GM21619 (cell line): Measurements from ENCODE around the gene DNAAF5.
"Not testable (repeated sequence)": the region's sequence is repeated elsewhere in the genome, so short reads cannot be mapped to it uniquely, and the experiment has no call there.

Source experiments
- ATAC-seq: cut with Tn5 transposase; IDR thresholded peaks from one replicate; pipeline ENCODE4 v1.9.1; 2021; ENCODE audit not compliant: unreplicated experiment

The DNAAF5 gene

GRCh38 chr7:745431-746154 lies 19.1 kb downstream of the DNAAF5 start:
- no peak for ATAC-seq

GRCh38 chr7:746155-747061 lies 19.9 kb downstream of the DNAAF5 start:
- no peak for ATAC-seq

GRCh38 chr7:747186-747585 lies 20.7 kb downstream of the DNAAF5 start:
- no peak for ATAC-seq

GRCh38 chr7:748446-748845 lies 21.9 kb downstream of the DNAAF5 start:
- no peak for ATAC-seq

GRCh38 chr7:749140-749551 lies 22.6 kb downstream of the DNAAF5 start:
- no peak for ATAC-seq

GRCh38 chr7:750111-750905 lies 23.8 kb downstream of the DNAAF5 start:
- ATAC-seq, result no peak

GRCh38 chr7:751826-752225 lies 25.3 kb downstream of the DNAAF5 start:
- ATAC-seq, result no peak

- ATAC-seq, result not testable (repeated sequence)
Measured at GRCh38 chr7:752256-752655, 25.8 kb downstream of the DNAAF5 start.

- ATAC-seq, result no peak
Measured at GRCh38 chr7:753190-753589, 26.7 kb downstream of the DNAAF5 start.

GRCh38 chr7:754531-755412 lies 28.3 kb downstream of the DNAAF5 start:
- no peak for ATAC-seq

GRCh38 chr7:755413-755805 lies 28.9 kb downstream of the DNAAF5 start:
- ATAC-seq, result no peak

- ATAC-seq, result no peak
Measured at GRCh38 chr7:756231-756927, 29.9 kb downstream of the DNAAF5 start.

GRCh38 chr7:756928-757560 lies 30.5 kb downstream of the DNAAF5 start:
- no peak for ATAC-seq

GRCh38 chr7:757741-758163 lies 31.3 kb downstream of the DNAAF5 start:
- no peak for ATAC-seq

- no peak for ATAC-seq
Measured at GRCh38 chr7:759569-759968, 33.1 kb downstream of the DNAAF5 start.

- no peak for ATAC-seq
Measured at GRCh38 chr7:760006-760405, 33.5 kb downstream of the DNAAF5 start.

- no peak for ATAC-seq
Measured at GRCh38 chr7:761101-761500, 34.6 kb downstream of the DNAAF5 start.

GRCh38 chr7:761631-762030 lies 35.1 kb downstream of the DNAAF5 start:
- no peak for ATAC-seq

GRCh38 chr7:762885-763284 lies 36.4 kb downstream of the DNAAF5 start:
- no peak for ATAC-seq
